Endodermal cell (in vitro differentiated cells): ENCODE results near the gene ANKS1B. TPM values are rescaled to one million over a fixed set of nuclear protein-coding genes. Genes with fewer than 3 reads are reported as not detected.

ENCODE experiments used
- DNase-seq: peaks from one replicate; pipeline ENCODE4 v3.0.0-alpha.2; 2017
- H3K27ac ChIP-seq: 2 replicates; pipeline ENCODE4 v1.5.1; 2013; ENCODE audit warnings: mild to moderate bottlenecking, low read depth, low read length, moderate library complexity
- H3K27me3 ChIP-seq: 2 replicates; pipeline ENCODE4 v1.6.1; 2013; ENCODE audit warnings: mild to moderate bottlenecking, low read length, moderate library complexity; ENCODE audit not compliant: insufficient read depth, control insufficient read depth, poor library complexity, severe bottlenecking
- H3K36me3 ChIP-seq: 2 replicates; pipeline ENCODE4 v1.7.0; 2013; ENCODE audit warnings: mild to moderate bottlenecking, low read length, moderate library complexity; ENCODE audit not compliant: control insufficient read depth, insufficient read depth
- H3K4me1 ChIP-seq: one replicate; pipeline ENCODE4 v1.7.0; 2013; ENCODE audit warnings: low read length; ENCODE audit not compliant: control insufficient read depth, insufficient read depth
- H3K4me3 ChIP-seq: 2 replicates; pipeline ENCODE4 v1.5.1; 2013; ENCODE audit warnings: mild to moderate bottlenecking, low read length, moderate library complexity
- H3K9ac ChIP-seq: 2 replicates; pipeline ENCODE4 v1.6.1; 2013; ENCODE audit warnings: mild to moderate bottlenecking, low read length, moderate library complexity; ENCODE audit not compliant: poor library complexity, severe bottlenecking; ENCODE audit errors: extremely low read depth
- H3K9me3 ChIP-seq: 2 replicates; pipeline ENCODE4 v1.6.1; 2013; ENCODE audit warnings: mild to moderate bottlenecking, low read length, moderate library complexity; ENCODE audit not compliant: control insufficient read depth
- H3K27ac Mint-ChIP-seq: 2 replicates; pipeline ENCODE4 v1.8.0; 2020; ENCODE audit warnings: mixed read lengths
- H3K27me3 Mint-ChIP-seq: 2 replicates; pipeline ENCODE4 v1.8.0; 2021; ENCODE audit warnings: mild to moderate bottlenecking, mixed read lengths; ENCODE audit not compliant: insufficient read depth
- H3K36me3 Mint-ChIP-seq: 2 replicates; pipeline ENCODE4 v1.8.0; 2020; ENCODE audit warnings: low read depth, mixed read lengths
- H3K4me1 Mint-ChIP-seq: 2 replicates; pipeline ENCODE4 v1.8.0; 2020; ENCODE audit warnings: mixed read lengths
- H3K4me3 Mint-ChIP-seq: 2 replicates; pipeline ENCODE4 v1.8.0; 2020; ENCODE audit warnings: mild to moderate bottlenecking, moderate library complexity, mixed read lengths
- H3K9me3 Mint-ChIP-seq: 2 replicates; pipeline ENCODE4 v1.8.0; 2020; ENCODE audit warnings: mild to moderate bottlenecking, mixed read lengths
- WGBS, 2 experiments: methylation state at CpG; one replicate each; pipeline versions ENCODE4 v1.1.5 to v1.1.7; 2013; ENCODE audit warnings: missing lambda C conversion rate in 2 of 2, mixed read lengths in 1 of 2; ENCODE audit not compliant: insufficient coverage in 1 of 2, insufficient read length in 1 of 2; 5-methylcytosine and 5-hydroxymethylcytosine counted together
- total RNA-seq, 2 donors: library from RNA; stranded (reverse); fragmentation: NEBNext Ultra II Directional in 1 of 2; extraction: Animal tissue kit (Norgen Biotek cat#: 25700) in 1 of 2; gene quantifications; 2 replicates in 1 of 2; 3 replicates in 1 of 2; pipeline ENCODE4 v1.2.1, GENCODE V29; 2021
- TF ChIP-seq, protein P1 (sequence below): fragments of 200-600 bp; sonication (generic); conservative IDR thresholded peaks from 2 replicates; pipeline ENCODE4 v1.5.0; 2021; ENCODE audit warnings: antibody characterized with exemption, mild to moderate bottlenecking

The ANKS1B gene
- total RNA-seq, 2 donors from 2014 or later, result 28.5 to 65.8 TPM

DNA sequence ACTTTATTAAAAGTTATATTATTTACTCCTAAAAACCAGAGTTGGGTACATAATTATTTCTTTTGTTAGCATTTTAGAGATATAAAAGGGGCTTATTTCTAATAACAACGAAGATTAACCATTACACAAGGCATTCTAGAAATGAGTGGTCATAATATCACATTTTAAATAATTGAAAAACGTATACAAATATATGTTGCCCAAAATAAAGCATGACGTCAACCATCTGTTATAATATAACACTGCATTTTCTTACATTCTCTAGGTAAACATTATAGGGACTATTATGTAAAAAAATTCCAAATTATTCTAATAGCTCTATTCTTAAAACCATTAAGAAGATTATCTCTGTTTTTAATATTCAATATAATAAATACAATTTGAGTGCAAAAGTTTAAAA is 792.2 kb downstream of the ANKS1B start:
- Histone ChIP-seq H3K36me3 (no peaks in the 10 kb centered on the region), H3K27me3 (no peaks in the 10 kb centered on the region), H3K4me3 (no peak overlapping the region), H3K9me3 (no peaks in the 10 kb centered on the region), H3K9ac (no peak overlapping the region), H3K27ac (no peak overlapping the region), H3K4me1 (no peaks in the 10 kb centered on the region)
- Mint-ChIP-seq H3K36me3 (no peaks in the 10 kb centered on the region), H3K27me3 (no peaks in the 10 kb centered on the region), H3K9me3 (peaks cover 7% of the 10 kb centered on the region), H3K27ac (no peak overlapping the region), H3K4me3 (no peak overlapping the region), H3K4me1 (no peaks in the 10 kb centered on the region)
- no peak for DNase-seq
- TF ChIP-seq, protein P1, sequence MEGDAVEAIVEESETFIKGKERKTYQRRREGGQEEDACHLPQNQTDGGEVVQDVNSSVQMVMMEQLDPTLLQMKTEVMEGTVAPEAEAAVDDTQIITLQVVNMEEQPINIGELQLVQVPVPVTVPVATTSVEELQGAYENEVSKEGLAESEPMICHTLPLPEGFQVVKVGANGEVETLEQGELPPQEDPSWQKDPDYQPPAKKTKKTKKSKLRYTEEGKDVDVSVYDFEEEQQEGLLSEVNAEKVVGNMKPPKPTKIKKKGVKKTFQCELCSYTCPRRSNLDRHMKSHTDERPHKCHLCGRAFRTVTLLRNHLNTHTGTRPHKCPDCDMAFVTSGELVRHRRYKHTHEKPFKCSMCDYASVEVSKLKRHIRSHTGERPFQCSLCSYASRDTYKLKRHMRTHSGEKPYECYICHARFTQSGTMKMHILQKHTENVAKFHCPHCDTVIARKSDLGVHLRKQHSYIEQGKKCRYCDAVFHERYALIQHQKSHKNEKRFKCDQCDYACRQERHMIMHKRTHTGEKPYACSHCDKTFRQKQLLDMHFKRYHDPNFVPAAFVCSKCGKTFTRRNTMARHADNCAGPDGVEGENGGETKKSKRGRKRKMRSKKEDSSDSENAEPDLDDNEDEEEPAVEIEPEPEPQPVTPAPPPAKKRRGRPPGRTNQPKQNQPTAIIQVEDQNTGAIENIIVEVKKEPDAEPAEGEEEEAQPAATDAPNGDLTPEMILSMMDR, result no peak
- WGBS, 2 experiments, result 100% methylated on average over 2 of the region's 3 CpGs; no CpG with 5 or more reads in 1 of the 2 experiments

DNA sequence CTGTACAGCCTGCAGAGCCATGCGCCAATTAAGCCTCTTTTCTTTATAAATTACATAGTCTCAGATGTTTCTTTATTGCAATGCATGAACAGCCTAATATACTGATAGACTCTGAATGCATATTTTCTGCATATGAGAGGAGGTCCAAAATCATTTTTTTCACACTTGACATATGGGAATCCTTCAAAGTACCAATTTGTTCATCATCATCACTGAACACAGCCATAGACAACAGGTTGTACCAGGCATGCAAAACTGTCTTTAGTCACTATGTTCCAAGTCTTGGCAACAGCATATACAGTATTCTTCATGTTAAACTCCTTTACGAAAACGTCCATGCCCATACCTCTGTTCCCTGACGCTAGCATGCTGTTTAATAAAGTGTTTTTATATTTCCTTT is 807.9 kb downstream of the ANKS1B start:
- H3K4me3 Mint-ChIP-seq, result no peak overlapping the region
- Histone ChIP-seq H3K4me3 (no peak overlapping the region), H3K27me3 (no peaks in the 10 kb centered on the region), H3K9me3 (no peaks in the 10 kb centered on the region), H3K4me1 (no peaks in the 10 kb centered on the region), H3K36me3 (no peaks in the 10 kb centered on the region), H3K9ac (no peak overlapping the region), H3K27ac (no peak overlapping the region)
- TF ChIP-seq, protein P1, result no peak
- H3K36me3 Mint-ChIP-seq, result no peaks in the 10 kb centered on the region
- no peaks in the 10 kb centered on the region for H3K9me3 Mint-ChIP-seq
- no peak for DNase-seq
- H3K4me1 Mint-ChIP-seq, result no peaks in the 10 kb centered on the region
- 95 to 96% methylated on average over 4 of the region's 4 CpGs for WGBS, 2 experiments
- H3K27ac Mint-ChIP-seq, result no peak overlapping the region
- no peaks in the 10 kb centered on the region for H3K27me3 Mint-ChIP-seq

DNA sequence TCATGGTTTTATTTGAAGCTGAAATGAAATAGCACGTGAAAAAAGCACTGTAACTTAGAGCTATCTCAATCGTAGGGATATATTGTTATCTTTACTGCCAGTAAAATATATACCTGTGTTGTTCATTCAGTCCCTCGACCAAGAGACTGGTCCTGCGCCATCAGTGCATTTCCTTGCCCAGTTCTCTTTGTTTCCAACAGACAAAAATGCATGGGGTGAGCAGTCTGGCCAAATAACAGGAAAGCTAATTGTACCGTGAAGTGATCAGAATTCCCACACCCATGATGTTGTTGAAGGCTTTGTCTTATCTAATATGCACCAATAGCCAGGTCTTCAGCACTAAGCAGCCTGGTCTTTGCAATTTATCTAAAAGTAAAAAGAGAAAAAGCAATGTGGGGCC is 814.3 kb downstream of the ANKS1B start:
- no peaks in the 10 kb centered on the region for H3K27me3 Mint-ChIP-seq
- no peaks in the 10 kb centered on the region for H3K36me3 ChIP-seq
- no peaks in the 10 kb centered on the region for H3K27me3 ChIP-seq
- H3K36me3 Mint-ChIP-seq, result no peaks in the 10 kb centered on the region
- no peak overlapping the region for H3K4me3 Mint-ChIP-seq
- no peaks in the 10 kb centered on the region for H3K4me1 ChIP-seq
- 92 to 96% methylated on average over 3 to 5 of the region's 5 CpGs for WGBS, 2 experiments
- no peaks in the 10 kb centered on the region for H3K9me3 Mint-ChIP-seq
- no peak overlapping the region for H3K9ac ChIP-seq
- no peak overlapping the region for H3K27ac Mint-ChIP-seq
- DNase-seq, result no peak
- H3K4me3 ChIP-seq, result no peak overlapping the region
- no peaks in the 10 kb centered on the region for H3K4me1 Mint-ChIP-seq
- TF ChIP-seq, protein P1, result no peak
- no peak overlapping the region for H3K27ac ChIP-seq
- no peaks in the 10 kb centered on the region for H3K9me3 ChIP-seq
